BLaER1 (cell line): Measurements from ENCODE around the gene FAM222B.
A peak's percentile ranks its signal among the peaks of the same experiment; 100 is the strongest.

Experiments used
- H3K27ac ChIP-seq: shearing (Covaris generic); formaldehyde crosslinking; 2 replicates; pipeline ENCODE4 v1.8.1; 2022
- H3K27me3 ChIP-seq: shearing (Covaris generic); formaldehyde crosslinking; 2 replicates; pipeline ENCODE4 v1.8.1; 2022
- H3K36me3 ChIP-seq: shearing (Covaris generic); formaldehyde crosslinking; 2 replicates; pipeline ENCODE4 v1.8.1; 2022
- H3K4me1 ChIP-seq: shearing (Covaris generic); formaldehyde crosslinking; 2 replicates; pipeline ENCODE4 v1.8.1; 2022
- H3K4me2 ChIP-seq: shearing (Covaris generic); formaldehyde crosslinking; 2 replicates; pipeline ENCODE4 v1.8.1; 2022
- H3K4me3 ChIP-seq: shearing (Covaris generic); formaldehyde crosslinking; 2 replicates; pipeline ENCODE4 v1.8.1; 2022
- H3K9ac ChIP-seq: shearing (Covaris generic); formaldehyde crosslinking; 2 replicates; pipeline ENCODE4 v1.8.1; 2022
- H3K9me3 ChIP-seq: shearing (Covaris generic); formaldehyde crosslinking; 2 replicates; pipeline ENCODE4 v1.8.1; 2022
- H4K20me1 ChIP-seq: shearing (Covaris generic); formaldehyde crosslinking; 2 replicates; pipeline ENCODE4 v1.8.1; 2022
- Cebpa-rat ChIP-seq: shearing (Covaris generic); IDR thresholded peaks from 2 replicates; pipeline ENCODE4 v1.8.1; 2022

Gene FAM222B

DNA sequence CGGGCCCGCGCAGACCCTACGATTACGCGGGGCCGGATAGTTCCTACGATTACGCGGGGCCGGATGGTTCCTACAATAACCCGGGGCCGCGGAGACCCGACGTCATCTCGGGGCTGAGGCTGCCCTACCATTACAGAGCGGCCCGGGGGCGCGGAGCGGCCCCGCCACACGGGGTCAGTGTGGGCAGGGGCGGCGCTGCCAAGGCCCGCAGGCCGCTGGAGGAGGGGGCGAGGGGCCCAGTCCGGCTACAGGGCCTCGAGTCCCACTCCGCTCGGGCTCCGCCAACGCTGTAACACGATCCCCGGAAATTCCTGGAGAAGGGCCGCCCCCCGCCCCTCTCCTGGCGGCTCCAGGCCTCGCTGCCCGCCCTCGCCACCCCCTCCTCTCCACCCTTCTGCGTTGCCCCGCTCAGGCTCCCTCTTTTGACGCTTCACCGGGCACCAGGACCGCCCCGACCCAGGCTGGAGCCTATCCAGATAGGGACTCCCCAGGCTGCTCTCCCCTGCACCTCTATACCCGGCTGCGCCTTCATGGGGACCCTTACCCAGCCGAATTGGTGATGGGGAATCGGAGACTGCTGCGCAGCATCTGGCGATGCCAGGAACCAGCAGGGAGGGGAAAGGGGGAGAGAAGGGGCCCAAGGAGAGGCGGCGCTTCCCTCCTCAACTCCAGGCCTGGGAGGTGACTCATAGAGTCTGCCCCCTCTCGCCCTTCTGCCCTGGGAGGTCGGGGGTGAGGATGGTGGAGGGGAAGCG is 124.8 kb downstream of the FAM222B start, which contains the start of gene RAB34:
Gene RAB34, minus strand, starts transcription at position 291 of the 755 bp plus-strand sequence. CDS start 602 bp downstream, outside the sequence.
- Histone ChIP-seq H3K4me3 (peak within 1 kb of the TSS; percentile 84), H4K20me1 (peaks cover 55% of the 10 kb centered on the region), H3K4me2 (peak within 1 kb of the TSS; percentile 98), H3K4me1 (peaks cover 67% of the 10 kb centered on the region), H3K27me3 (no peaks in the 10 kb centered on the region), H3K9me3 (no peaks in the 10 kb centered on the region), H3K9ac (peak within 1 kb of the TSS; percentile 98), H3K27ac (peak within 1 kb of the TSS; percentile 99), H3K36me3 (peaks cover 54% of the 10 kb centered on the region)
- TF ChIP-seq Cebpa-rat, result no peak

GRCh38 chr17:28716740-28717577 is 125.6 kb downstream of the FAM222B start:
- Histone ChIP-seq H4K20me1 (peaks cover 47% of the 10 kb centered on the region), H3K4me1 (peaks cover 65% of the 10 kb centered on the region), H3K9me3 (no peaks in the 10 kb centered on the region), H3K9ac (peak overlapping the region; percentile 98), H3K36me3 (peaks cover 47% of the 10 kb centered on the region), H3K27ac (peak overlapping the region; percentile 99), H3K4me3 (peak overlapping the region; percentile 84), H3K27me3 (no peaks in the 10 kb centered on the region), H3K4me2 (peak overlapping the region; percentile 98)
- no peak for TF ChIP-seq Cebpa-rat

- H3K9me3 ChIP-seq, result no peaks in the 10 kb centered on the region
Observed at GRCh38 chr17:28715217-28715616, 127.4 kb downstream of the FAM222B start.

GRCh38 chr17:28714281-28714680 is 128.3 kb downstream of the FAM222B start:
- TF ChIP-seq Cebpa-rat, result no peak
- no peak overlapping the region for H3K9ac ChIP-seq

More at GRCh38 chr17:28715217-28715616, 127.4 kb downstream of the FAM222B start:
- peaks cover 30% of the 10 kb centered on the region for H4K20me1 ChIP-seq
- H3K4me2 ChIP-seq, result peak overlapping the region; percentile 98; the same call in 1 of the 2 replicates
- H3K4me3 ChIP-seq, result no peak overlapping the region
- H3K4me1 ChIP-seq, result peaks cover 58% of the 10 kb centered on the region
- H3K27me3 ChIP-seq, result no peaks in the 10 kb centered on the region
- peaks cover 34% of the 10 kb centered on the region for H3K36me3 ChIP-seq
- no peak overlapping the region for H3K9ac ChIP-seq
- no peak for TF ChIP-seq Cebpa-rat
- H3K27ac ChIP-seq, result no peak overlapping the region

GRCh38 chr17:28712705-28713415 is 129.7 kb downstream of the FAM222B start:
- Histone ChIP-seq H3K27me3 (no peaks in the 10 kb centered on the region), H4K20me1 (peaks cover 26% of the 10 kb centered on the region), H3K4me3 (peak overlapping the region; percentile 78), H3K4me2 (peak overlapping the region; percentile 96), H3K4me1 (peaks cover 55% of the 10 kb centered on the region), H3K27ac (peak overlapping the region; percentile 87), H3K9ac (peak overlapping the region; percentile 84), H3K36me3 (peaks cover 34% of the 10 kb centered on the region), H3K9me3 (no peaks in the 10 kb centered on the region)
- TF ChIP-seq Cebpa-rat, result no peak

More at GRCh38 chr17:28714281-28714680, 128.3 kb downstream of the FAM222B start:
- Histone ChIP-seq H4K20me1 (peaks cover 26% of the 10 kb centered on the region), H3K27ac (no peak overlapping the region), H3K4me2 (no peak overlapping the region), H3K4me1 (peaks cover 66% of the 10 kb centered on the region), H3K4me3 (no peak overlapping the region), H3K36me3 (peaks cover 34% of the 10 kb centered on the region), H3K27me3 (no peaks in the 10 kb centered on the region), H3K9me3 (no peaks in the 10 kb centered on the region)

- Histone ChIP-seq H3K27ac (peak overlapping the region; percentile 87), H3K27me3 (no peaks in the 10 kb centered on the region), H3K36me3 (peaks cover 34% of the 10 kb centered on the region), H3K4me2 (peak overlapping the region; percentile 96), H3K4me3 (peak overlapping the region; percentile 78), H3K9me3 (no peaks in the 10 kb centered on the region), H3K4me1 (peaks cover 55% of the 10 kb centered on the region), H3K9ac (peak overlapping the region; percentile 84), H4K20me1 (peaks cover 26% of the 10 kb centered on the region)
- no peak for TF ChIP-seq Cebpa-rat
Observed at GRCh38 chr17:28712032-28712704, 130.4 kb downstream of the FAM222B start.

GRCh38 chr17:28711723-28712031 is 130.9 kb downstream of the FAM222B start, which contains the start of gene PROCA1:
Gene PROCA1 (minus strand): TSS chr17:28711888. CDS start chr17:28711660, 228 bp downstream.
- TF ChIP-seq Cebpa-rat, result no peak
- Histone ChIP-seq H3K4me3 (peak within 1 kb of the TSS; percentile 78), H3K4me2 (peak within 1 kb of the TSS; percentile 96), H3K36me3 (peaks cover 34% of the 10 kb centered on the region), H3K9me3 (no peaks in the 10 kb centered on the region), H3K9ac (peak within 1 kb of the TSS; percentile 84), H3K4me1 (peaks cover 53% of the 10 kb centered on the region), H4K20me1 (peaks cover 23% of the 10 kb centered on the region), H3K27ac (peak within 1 kb of the TSS; percentile 87), H3K27me3 (no peaks in the 10 kb centered on the region)

GRCh38 chr17:28710861-28711722 is 131.5 kb downstream of the FAM222B start:
- peak overlapping the region; percentile 87 for H3K27ac ChIP-seq
- peaks cover 19% of the 10 kb centered on the region for H4K20me1 ChIP-seq
- H3K4me3 ChIP-seq, result peak overlapping the region; percentile 78

More at GRCh38 chr17:28710861-28711722, 131.5 kb downstream of the FAM222B start:
- Histone ChIP-seq H3K27me3 (no peaks in the 10 kb centered on the region), H3K4me1 (peaks cover 47% of the 10 kb centered on the region), H3K36me3 (peaks cover 38% of the 10 kb centered on the region), H3K4me2 (peak overlapping the region; percentile 96), H3K9ac (peak overlapping the region; percentile 84), H3K9me3 (no peaks in the 10 kb centered on the region)
- no peak for TF ChIP-seq Cebpa-rat
